Karpas-422 (cell line): ENCODE results near the gene AFAP1. TPM values are rescaled to one million over a fixed set of nuclear protein-coding genes. Genes with fewer than 3 reads are reported as not detected.

Experiments
- DNase-seq: peaks from one replicate; pipeline ENCODE4 v3.0.0-alpha.2; 2015
- H2AFZ ChIP-seq: fragments of 200-600 bp; sonication (generic); 2 replicates; pipeline ENCODE4 v1.6.1; 2014; ENCODE audit warnings: antibody characterized with exemption, low read length, mixed read lengths
- H3K27ac ChIP-seq: fragments of 200-600 bp; sonication (generic); 2 replicates; pipeline ENCODE4 v1.5.1; 2014; ENCODE audit warnings: mild to moderate bottlenecking, low read length, moderate library complexity
- H3K27me3 ChIP-seq: fragments of 200-600 bp; sonication (generic); 2 replicates; pipeline ENCODE4 v1.6.1; 2014; ENCODE audit warnings: low read length, mixed read lengths
- H3K36me3 ChIP-seq: fragments of 200-600 bp; sonication (generic); 2 replicates; pipeline ENCODE4 v1.6.1; 2014; ENCODE audit warnings: low read length, mixed read lengths; ENCODE audit not compliant: insufficient read depth
- H3K4me1 ChIP-seq: fragments of 200-600 bp; sonication (generic); 2 replicates; pipeline ENCODE4 v1.6.1; 2014; ENCODE audit warnings: mild to moderate bottlenecking, low read length, mixed read lengths
- H3K4me2 ChIP-seq: fragments of 200-600 bp; sonication (generic); 2 replicates; pipeline ENCODE4 v1.6.1; 2014; ENCODE audit warnings: low read length, low read depth, mild to moderate bottlenecking; ENCODE audit not compliant: poor library complexity, severe bottlenecking
- H3K4me3 ChIP-seq: fragments of 200-600 bp; sonication (generic); 2 replicates; pipeline ENCODE4 v1.5.1; 2014; ENCODE audit warnings: mild to moderate bottlenecking, antibody characterized with exemption, low read length, mixed read lengths
- H3K79me2 ChIP-seq: fragments of 200-600 bp; sonication (generic); 2 replicates; pipeline ENCODE4 v1.6.1; 2014; ENCODE audit warnings: mild to moderate bottlenecking, low read length, mixed read lengths
- H3K9ac ChIP-seq: fragments of 200-600 bp; sonication (generic); 2 replicates; pipeline ENCODE4 v1.6.0; 2014; ENCODE audit warnings: low read length
- H3K9me2 ChIP-seq: fragments of 200-600 bp; sonication (generic), shearing (Covaris generic); replicated peaks from 2 replicates; pipeline ENCODE4 v1.6.0; 2014; ENCODE audit warnings: mild to moderate bottlenecking, low read length, moderate library complexity; ENCODE audit not compliant: insufficient read depth
- H3K9me3 ChIP-seq: fragments of 300-700, 200-600 bp; sonication (generic); 2 replicates; pipeline ENCODE4 v1.6.1; 2014; ENCODE audit warnings: low read length, mixed read lengths
- H4K20me1 ChIP-seq: fragments of 200-600 bp; sonication (generic); 2 replicates; pipeline ENCODE4 v1.6.1; 2014; ENCODE audit warnings: mild to moderate bottlenecking, antibody characterized with exemption, low read length, low read depth; ENCODE audit not compliant: insufficient read depth
- total RNA-seq: library from RNA; depleted of rRNA; stranded (reverse); fragments of >200 nt; shearing (Covaris generic); gene quantifications from 2 replicates; pipeline ENCODE4 v1.2.3, GENCODE V29; 2014; ENCODE audit warnings: low replicate concordance

AFAP1 gene
- total RNA-seq, 1 experiment from 2014 or later, result not detected

DNA sequence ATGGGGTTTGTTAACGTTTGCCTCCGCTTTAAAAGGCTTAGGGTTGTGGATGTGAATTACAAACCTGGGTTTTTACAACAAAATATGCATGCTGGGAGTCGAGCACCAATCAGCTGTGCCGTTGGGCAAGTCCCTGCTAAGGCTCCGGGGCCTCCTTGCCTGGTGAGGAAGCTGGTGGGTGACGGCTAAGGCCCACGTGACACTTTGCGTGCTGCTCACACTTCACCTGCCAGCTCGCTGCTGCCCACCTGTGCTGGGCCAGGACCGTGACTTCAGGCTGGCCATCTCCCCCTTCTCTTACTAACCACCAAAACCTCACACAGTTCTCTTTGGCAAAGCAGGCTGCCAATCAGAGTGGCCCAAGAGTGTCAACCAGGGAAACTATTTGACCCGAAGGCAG lies 178.3 kb downstream of the AFAP1 start:
- Histone ChIP-seq H3K4me2 (no peak overlapping the region), H3K4me3 (no peak overlapping the region), H3K27ac (no peak overlapping the region), H4K20me1 (peaks cover 19% of the 10 kb centered on the region; the same call in 1 of the 2 replicates), H3K9ac (no peak overlapping the region), H3K27me3 (no peaks in the 10 kb centered on the region), H3K79me2 (peaks cover 36% of the 10 kb centered on the region), H3K9me2 (no peaks in the 10 kb centered on the region), H3K9me3 (no peaks in the 10 kb centered on the region), H2AFZ (no peak overlapping the region), H3K4me1 (no peaks in the 10 kb centered on the region), H3K36me3 (no peaks in the 10 kb centered on the region)
- no peak for DNase-seq

GRCh38 chr4:7760706-7761105 lies 179.0 kb downstream of the AFAP1 start:
- H3K79me2 ChIP-seq, result peaks cover 42% of the 10 kb centered on the region
- H3K4me3 ChIP-seq, result no peak overlapping the region
- H3K27me3 ChIP-seq, result no peaks in the 10 kb centered on the region
- peaks cover 23% of the 10 kb centered on the region; the same call in 1 of the 2 replicates for H4K20me1 ChIP-seq
- H3K4me2 ChIP-seq, result no peak overlapping the region
- no peaks in the 10 kb centered on the region for H3K36me3 ChIP-seq
- H2AFZ ChIP-seq, result no peak overlapping the region
- DNase-seq, result no peak
- no peaks in the 10 kb centered on the region for H3K9me2 ChIP-seq
- H3K27ac ChIP-seq, result no peak overlapping the region
- no peak overlapping the region for H3K9ac ChIP-seq
- no peaks in the 10 kb centered on the region for H3K9me3 ChIP-seq
- peaks cover 3% of the 10 kb centered on the region for H3K4me1 ChIP-seq

GRCh38 chr4:7760228-7760627 lies 179.4 kb downstream of the AFAP1 start:
- Histone ChIP-seq H3K9me2 (no peaks in the 10 kb centered on the region), H2AFZ (no peak overlapping the region), H4K20me1 (peaks cover 28% of the 10 kb centered on the region; the same call in 1 of the 2 replicates), H3K79me2 (peaks cover 46% of the 10 kb centered on the region), H3K9ac (no peak overlapping the region), H3K4me1 (peaks cover 8% of the 10 kb centered on the region), H3K36me3 (no peaks in the 10 kb centered on the region), H3K4me2 (no peak overlapping the region), H3K4me3 (no peak overlapping the region), H3K27me3 (no peaks in the 10 kb centered on the region), H3K9me3 (no peaks in the 10 kb centered on the region), H3K27ac (no peak overlapping the region)
- DNase-seq, result no peak

DNA sequence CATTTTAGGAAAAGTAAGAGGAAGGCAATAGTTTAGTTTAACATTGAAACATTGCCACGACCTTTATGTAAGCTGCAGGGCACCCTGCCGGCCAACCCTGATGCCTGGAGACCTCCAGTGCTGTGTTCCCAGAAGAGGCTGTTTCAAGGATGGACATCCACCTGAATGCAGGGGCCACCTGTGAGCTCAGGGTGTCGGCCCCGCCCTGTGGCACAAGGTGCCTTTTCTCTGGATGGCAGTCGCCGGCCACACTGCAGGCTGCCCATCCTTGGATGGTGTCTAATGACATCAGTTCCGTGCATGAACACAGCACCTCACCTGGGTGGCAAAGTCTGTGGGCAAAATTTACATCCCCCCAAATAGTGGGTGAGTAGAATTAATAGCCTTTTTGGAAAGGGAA lies 180.0 kb downstream of the AFAP1 start:
- Histone ChIP-seq H3K27ac (no peak overlapping the region), H3K4me3 (no peak overlapping the region)
- no peak for DNase-seq

GRCh38 chr4:7759216-7759615 lies 180.4 kb downstream of the AFAP1 start:
- Histone ChIP-seq H4K20me1 (peaks cover 35% of the 10 kb centered on the region; the same call in 1 of the 2 replicates), H3K9me3 (no peaks in the 10 kb centered on the region), H3K79me2 (peaks cover 56% of the 10 kb centered on the region), H3K4me1 (peaks cover 10% of the 10 kb centered on the region), H3K27me3 (no peaks in the 10 kb centered on the region), H3K9ac (no peak overlapping the region), H3K4me3 (no peak overlapping the region), H3K9me2 (no peaks in the 10 kb centered on the region), H3K4me2 (no peak overlapping the region), H3K36me3 (no peaks in the 10 kb centered on the region; the same call in 1 of the 2 replicates), H3K27ac (no peak overlapping the region), H2AFZ (no peak overlapping the region)
- no peak for DNase-seq

More for the DNA sequence above, 180.0 kb downstream of the AFAP1 start:
- no peak overlapping the region for H3K4me2 ChIP-seq
- no peak overlapping the region for H2AFZ ChIP-seq
- no peak overlapping the region for H3K9ac ChIP-seq
- H3K79me2 ChIP-seq, result peaks cover 52% of the 10 kb centered on the region
- no peaks in the 10 kb centered on the region for H3K9me3 ChIP-seq
- H3K36me3 ChIP-seq, result no peaks in the 10 kb centered on the region; the same call in 1 of the 2 replicates
- no peaks in the 10 kb centered on the region for H3K27me3 ChIP-seq
- no peaks in the 10 kb centered on the region for H3K9me2 ChIP-seq
- peaks cover 31% of the 10 kb centered on the region; the same call in 1 of the 2 replicates for H4K20me1 ChIP-seq
- H3K4me1 ChIP-seq, result peaks cover 10% of the 10 kb centered on the region

DNA sequence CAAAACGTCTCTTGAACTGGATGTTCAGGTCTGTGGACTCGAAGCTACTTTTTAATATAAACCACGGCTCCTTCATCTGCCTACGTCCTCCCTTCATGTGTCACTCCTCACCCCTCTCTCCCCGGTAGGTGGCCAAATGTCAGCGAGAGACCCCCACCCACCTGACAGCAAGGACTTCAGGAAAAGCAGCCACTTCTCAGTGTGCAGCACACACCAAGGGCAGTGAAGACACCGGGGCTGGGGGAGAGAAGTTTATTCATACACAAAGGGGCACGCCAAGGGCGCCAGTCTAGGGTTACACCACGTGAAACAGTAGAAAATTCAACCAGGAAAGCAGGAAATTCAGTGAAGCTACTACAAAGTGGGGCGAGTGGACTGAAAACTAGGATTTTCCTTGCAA lies 181.2 kb downstream of the AFAP1 start:
- Histone ChIP-seq H3K4me3 (no peak overlapping the region), H2AFZ (no peak overlapping the region), H4K20me1 (peaks cover 37% of the 10 kb centered on the region; the same call in 1 of the 2 replicates), H3K36me3 (no peaks in the 10 kb centered on the region; the same call in 1 of the 2 replicates), H3K9me3 (no peaks in the 10 kb centered on the region), H3K79me2 (peaks cover 59% of the 10 kb centered on the region), H3K4me1 (peaks cover 10% of the 10 kb centered on the region), H3K9me2 (no peaks in the 10 kb centered on the region), H3K9ac (no peak overlapping the region), H3K27me3 (no peaks in the 10 kb centered on the region), H3K4me2 (no peak overlapping the region), H3K27ac (no peak overlapping the region)
- no peak for DNase-seq

DNA sequence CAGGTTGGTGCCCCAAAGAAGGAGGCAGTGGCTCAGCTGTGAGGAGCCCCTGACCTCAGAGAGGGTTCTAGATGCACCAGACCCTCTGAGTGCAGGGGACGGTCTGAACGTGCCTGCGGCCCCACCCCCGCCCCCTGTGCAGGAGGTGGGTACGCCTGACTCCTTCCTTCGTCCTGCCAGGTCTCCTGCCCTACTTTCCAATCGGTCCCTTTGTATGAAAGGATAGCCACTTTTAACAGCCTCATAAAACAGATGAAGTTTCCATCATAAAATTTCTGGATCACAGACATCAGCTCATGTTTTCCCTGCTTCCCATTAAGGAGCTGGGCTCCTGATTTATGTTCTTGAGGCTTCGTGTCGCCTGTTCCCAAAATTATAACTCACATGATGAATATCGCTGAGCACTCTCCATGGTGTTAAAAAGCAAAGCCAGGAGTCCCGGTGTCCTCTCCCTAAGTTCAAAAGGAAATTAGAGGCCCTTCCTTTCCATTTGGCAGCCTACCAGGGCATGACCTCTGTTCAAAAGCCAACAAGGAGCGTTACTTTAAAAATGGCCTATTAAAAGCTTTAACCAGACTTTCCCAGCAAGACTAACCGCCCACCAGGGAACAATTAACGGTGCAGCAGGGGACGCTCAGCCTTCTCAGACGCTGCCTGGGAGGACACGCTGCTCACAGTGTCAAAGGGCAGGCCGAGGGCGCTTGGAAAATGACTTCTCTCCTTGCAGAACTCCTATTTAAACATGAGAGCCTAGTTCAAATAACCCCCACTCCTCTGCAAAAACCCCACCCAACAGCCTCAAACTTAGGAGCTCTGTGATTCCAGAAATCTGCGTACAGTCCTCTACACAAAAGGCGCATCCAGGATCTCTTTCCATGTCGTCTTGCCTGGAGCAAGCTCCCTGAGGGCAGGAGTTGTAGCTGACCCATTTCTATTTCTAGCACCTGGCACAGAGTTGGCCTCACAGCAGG lies 181.9 kb downstream of the AFAP1 start:
- H4K20me1 ChIP-seq, result peaks cover 37% of the 10 kb centered on the region; the same call in 1 of the 2 replicates
- H3K27ac ChIP-seq, result no peak overlapping the region
- peaks cover 59% of the 10 kb centered on the region for H3K79me2 ChIP-seq

GRCh38 chr4:7756561-7757355 lies 182.9 kb downstream of the AFAP1 start:
- H3K9me2 ChIP-seq, result no peaks in the 10 kb centered on the region
- no peak for DNase-seq
- no peaks in the 10 kb centered on the region for H3K9me3 ChIP-seq
- H3K4me3 ChIP-seq, result no peak overlapping the region
- no peaks in the 10 kb centered on the region; the same call in 1 of the 2 replicates for H3K36me3 ChIP-seq
- H3K4me2 ChIP-seq, result no peak overlapping the region
- H2AFZ ChIP-seq, result no peak overlapping the region
- H3K27me3 ChIP-seq, result no peaks in the 10 kb centered on the region
- peaks cover 10% of the 10 kb centered on the region for H3K4me1 ChIP-seq
- peaks cover 27% of the 10 kb centered on the region; the same call in 1 of the 2 replicates for H4K20me1 ChIP-seq
- no peak overlapping the region for H3K27ac ChIP-seq
- no peak overlapping the region for H3K9ac ChIP-seq
- peaks cover 59% of the 10 kb centered on the region for H3K79me2 ChIP-seq

More for the DNA sequence above, 181.9 kb downstream of the AFAP1 start:
- DNase-seq, result no peak
- Histone ChIP-seq H3K9ac (no peak overlapping the region), H2AFZ (no peak overlapping the region), H3K9me3 (no peaks in the 10 kb centered on the region), H3K4me1 (peaks cover 10% of the 10 kb centered on the region), H3K36me3 (no peaks in the 10 kb centered on the region; the same call in 1 of the 2 replicates), H3K9me2 (no peaks in the 10 kb centered on the region), H3K4me2 (no peak overlapping the region), H3K27me3 (no peaks in the 10 kb centered on the region), H3K4me3 (no peak overlapping the region)
